ENCODE measurements around the gene GAGE12G.
"Not testable (repeated sequence)": the region's sequence is repeated elsewhere in the genome, so short reads cannot be mapped to it uniquely, and the experiment has no call there.

Gene GAGE12G

GRCh38 chrX:49570100-49570499 lies at the start of gene GAGE12G:
Gene GAGE12G (plus strand): TSS chrX:49570400. CDS start chrX:49571555, 1,155 bp downstream.
- H3K9me2 ChIP-seq (replicated peaks; ENCODE audit: insufficient read depth, low read length); H3K4me2 ChIP-seq (ENCODE audit: low read depth, low read length); H3K36me3 ChIP-seq (replicated peaks; ENCODE audit: insufficient read depth, low read length); H4K20me1 ChIP-seq (ENCODE audit: insufficient read depth, low read length); H3K27me3 ChIP-seq (replicated peaks; ENCODE audit: insufficient read depth, low read length); H3K4me1 ChIP-seq (ENCODE audit: low read length); H3K79me2 ChIP-seq (ENCODE audit: low read length); H3K9me3 ChIP-seq (replicated peaks; ENCODE audit: insufficient read depth, low read length); DNase-seq; H3F3A ChIP-seq (ENCODE audit: insufficient read depth, low read length); H3K27ac ChIP-seq (ENCODE audit: low read length); H3K4me3 ChIP-seq (ENCODE audit: low read length); H2AFZ ChIP-seq (ENCODE audit: low read length); H3K9ac ChIP-seq (ENCODE audit: low read length): not testable (repeated sequence)

GRCh38 chrX:49531877-49532276 lies 38.3 kb upstream of the GAGE12G start, which contains the start of gene GAGE12C:
Gene GAGE12C (plus strand): TSS chrX:49532177. CDS start chrX:49533332, 1,155 bp downstream.
- H3K9me3 ChIP-seq (replicated peaks; ENCODE audit: insufficient read depth, low read length); H3K27ac ChIP-seq (ENCODE audit: low read length); H3K4me2 ChIP-seq (ENCODE audit: low read depth, low read length); H2AFZ ChIP-seq (ENCODE audit: low read length); H3K4me1 ChIP-seq (ENCODE audit: low read length); DNase-seq; H3K36me3 ChIP-seq (replicated peaks; ENCODE audit: insufficient read depth, low read length); H3F3A ChIP-seq (ENCODE audit: insufficient read depth, low read length); H3K4me3 ChIP-seq (ENCODE audit: low read length); H4K20me1 ChIP-seq (ENCODE audit: insufficient read depth, low read length); H3K27me3 ChIP-seq (replicated peaks; ENCODE audit: insufficient read depth, low read length); H3K9ac ChIP-seq (ENCODE audit: low read length); H3K79me2 ChIP-seq (ENCODE audit: low read length); H3K9me2 ChIP-seq (replicated peaks; ENCODE audit: insufficient read depth, low read length): not testable (repeated sequence)

- H3K9me2 ChIP-seq (replicated peaks; ENCODE audit: insufficient read depth, low read length); H4K20me1 ChIP-seq (ENCODE audit: insufficient read depth, low read length); H3K9ac ChIP-seq (ENCODE audit: low read length); H3K27me3 ChIP-seq (replicated peaks; ENCODE audit: insufficient read depth, low read length); H3K79me2 ChIP-seq (ENCODE audit: low read length); H3K27ac ChIP-seq (ENCODE audit: low read length); H2AFZ ChIP-seq (ENCODE audit: low read length); DNase-seq; H3K4me3 ChIP-seq (ENCODE audit: low read length); H3K4me1 ChIP-seq (ENCODE audit: low read length); H3K9me3 ChIP-seq (replicated peaks; ENCODE audit: insufficient read depth, low read length); H3K36me3 ChIP-seq (replicated peaks; ENCODE audit: insufficient read depth, low read length); H3K4me2 ChIP-seq (ENCODE audit: low read depth, low read length); H3F3A ChIP-seq (ENCODE audit: insufficient read depth, low read length): not testable (repeated sequence)
Observed at GRCh38 chrX:49541433-49541832, 28.8 kb upstream of the GAGE12G start, which contains the start of gene GAGE12D. Gene GAGE12D (plus strand): TSS chrX:49541733. CDS start chrX:49542888, 1,155 bp downstream.

GRCh38 chrX:49550989-49551388 lies 19.2 kb upstream of the GAGE12G start, which contains the start of gene GAGE12E:
Gene GAGE12E (plus strand): TSS chrX:49551289. CDS start chrX:49552444, 1,155 bp downstream.
- H3K4me2 ChIP-seq (ENCODE audit: low read depth, low read length); H3K9me2 ChIP-seq (replicated peaks; ENCODE audit: insufficient read depth, low read length); H3K9me3 ChIP-seq (replicated peaks; ENCODE audit: insufficient read depth, low read length); H3F3A ChIP-seq (ENCODE audit: insufficient read depth, low read length); H4K20me1 ChIP-seq (ENCODE audit: insufficient read depth, low read length); H3K27me3 ChIP-seq (replicated peaks; ENCODE audit: insufficient read depth, low read length); H3K4me3 ChIP-seq (ENCODE audit: low read length); DNase-seq; H3K27ac ChIP-seq (ENCODE audit: low read length); H3K4me1 ChIP-seq (ENCODE audit: low read length); H3K79me2 ChIP-seq (ENCODE audit: low read length); H3K36me3 ChIP-seq (replicated peaks; ENCODE audit: insufficient read depth, low read length); H3K9ac ChIP-seq (ENCODE audit: low read length); H2AFZ ChIP-seq (ENCODE audit: low read length): not testable (repeated sequence)

GRCh38 chrX:49560542-49560941 lies 9.7 kb upstream of the GAGE12G start, which contains the start of gene GAGE12F:
Gene GAGE12F (plus strand): TSS chrX:49560842. CDS start chrX:49561997, 1,155 bp downstream.
- not testable (repeated sequence) for H3K9me2 ChIP-seq (replicated peaks; ENCODE audit: insufficient read depth, low read length); H4K20me1 ChIP-seq (ENCODE audit: insufficient read depth, low read length); H3K4me2 ChIP-seq (ENCODE audit: low read depth, low read length); H3K4me3 ChIP-seq (ENCODE audit: low read length); H3F3A ChIP-seq (ENCODE audit: insufficient read depth, low read length); H2AFZ ChIP-seq (ENCODE audit: low read length); H3K36me3 ChIP-seq (replicated peaks; ENCODE audit: insufficient read depth, low read length); H3K9ac ChIP-seq (ENCODE audit: low read length); H3K27me3 ChIP-seq (replicated peaks; ENCODE audit: insufficient read depth, low read length); H3K79me2 ChIP-seq (ENCODE audit: low read length); H3K27ac ChIP-seq (ENCODE audit: low read length); H3K4me1 ChIP-seq (ENCODE audit: low read length); DNase-seq; H3K9me3 ChIP-seq (replicated peaks; ENCODE audit: insufficient read depth, low read length)

GRCh38 chrX:49568728-49569127 lies 1.5 kb upstream of the GAGE12G start:
- not testable (repeated sequence) for DNase-seq

GRCh38 chrX:49569152-49569551 lies 1.0 kb upstream of the GAGE12G start:
- H3K4me1 ChIP-seq (ENCODE audit: low read length); H3K27ac ChIP-seq (ENCODE audit: low read length); H4K20me1 ChIP-seq (ENCODE audit: insufficient read depth, low read length); H3K4me2 ChIP-seq (ENCODE audit: low read depth, low read length); H3K9me2 ChIP-seq (replicated peaks; ENCODE audit: insufficient read depth, low read length); H3K9ac ChIP-seq (ENCODE audit: low read length); H3K4me3 ChIP-seq (ENCODE audit: low read length); DNase-seq; H3K27me3 ChIP-seq (replicated peaks; ENCODE audit: insufficient read depth, low read length); H3K79me2 ChIP-seq (ENCODE audit: low read length); H3K9me3 ChIP-seq (replicated peaks; ENCODE audit: insufficient read depth, low read length); H3K36me3 ChIP-seq (replicated peaks; ENCODE audit: insufficient read depth, low read length); H3F3A ChIP-seq (ENCODE audit: insufficient read depth, low read length); H2AFZ ChIP-seq (ENCODE audit: low read length): not testable (repeated sequence)

More at GRCh38 chrX:49568728-49569127, 1.5 kb upstream of the GAGE12G start:
- H3F3A ChIP-seq (ENCODE audit: insufficient read depth, low read length); H3K4me3 ChIP-seq (ENCODE audit: low read length); H4K20me1 ChIP-seq (ENCODE audit: insufficient read depth, low read length); H3K27me3 ChIP-seq (replicated peaks; ENCODE audit: insufficient read depth, low read length); H3K4me1 ChIP-seq (ENCODE audit: low read length); H3K27ac ChIP-seq (ENCODE audit: low read length); H3K9me3 ChIP-seq (replicated peaks; ENCODE audit: insufficient read depth, low read length); H3K9ac ChIP-seq (ENCODE audit: low read length); H3K4me2 ChIP-seq (ENCODE audit: low read depth, low read length); H3K79me2 ChIP-seq (ENCODE audit: low read length); H2AFZ ChIP-seq (ENCODE audit: low read length); H3K36me3 ChIP-seq (replicated peaks; ENCODE audit: insufficient read depth, low read length); H3K9me2 ChIP-seq (replicated peaks; ENCODE audit: insufficient read depth, low read length): not testable (repeated sequence)

GRCh38 chrX:49579649-49580048 lies 9.4 kb downstream of the GAGE12G start, which contains the start of gene GAGE12H:
Gene GAGE12H (plus strand): TSS chrX:49579949. CDS start chrX:49581104, 1,155 bp downstream.
- not testable (repeated sequence) for H3K4me3 ChIP-seq (ENCODE audit: low read length); H3F3A ChIP-seq (ENCODE audit: insufficient read depth, low read length); H3K36me3 ChIP-seq (replicated peaks; ENCODE audit: insufficient read depth, low read length); H3K27me3 ChIP-seq (replicated peaks; ENCODE audit: insufficient read depth, low read length); H3K27ac ChIP-seq (ENCODE audit: low read length); H2AFZ ChIP-seq (ENCODE audit: low read length); H3K9ac ChIP-seq (ENCODE audit: low read length); H4K20me1 ChIP-seq (ENCODE audit: insufficient read depth, low read length); H3K79me2 ChIP-seq (ENCODE audit: low read length); DNase-seq; H3K4me2 ChIP-seq (ENCODE audit: low read depth, low read length); H3K4me1 ChIP-seq (ENCODE audit: low read length); H3K9me2 ChIP-seq (replicated peaks; ENCODE audit: insufficient read depth, low read length); H3K9me3 ChIP-seq (replicated peaks; ENCODE audit: insufficient read depth, low read length)

All from MM.1S (cell line).